GM19328 (cell line): Measurements from ENCODE around the gene CD80.
"Not testable (repeated sequence)": the region's sequence is repeated elsewhere in the genome, so short reads cannot be mapped to it uniquely, and the experiment has no call there.

Source experiments
- ATAC-seq: cut with Tn5 transposase; IDR thresholded peaks from one replicate; pipeline ENCODE4 v1.9.1; 2021; ENCODE audit warnings: mild to moderate bottlenecking, moderate library complexity; ENCODE audit not compliant: unreplicated experiment

CD80 gene

GRCh38 chr3:119585208-119585607 lies 25.8 kb upstream of the CD80 start:
- no peak for ATAC-seq

- no peak for ATAC-seq
These were observed 22.8 kb upstream of the CD80 start for GRCh38 chr3:119582178-119582577.

GRCh38 chr3:119580067-119580760 lies 20.8 kb upstream of the CD80 start:
- peak; percentile 66 for ATAC-seq

- ATAC-seq: peak; percentile 50
These were observed 20.1 kb upstream of the CD80 start, which contains the start of gene ADPRH for GRCh38 chr3:119579366-119580066. Gene ADPRH (plus strand): TSS chr3:119579492. CDS start chr3:119582170, 2,678 bp downstream.

GRCh38 chr3:119575507-119575906 lies 16.1 kb upstream of the CD80 start:
- no peak for ATAC-seq

GRCh38 chr3:119571688-119572087 lies 12.3 kb upstream of the CD80 start:
- no peak for ATAC-seq

GRCh38 chr3:119571230-119571629 lies 11.8 kb upstream of the CD80 start:
- ATAC-seq: no peak

GRCh38 chr3:119570229-119570628 lies 10.8 kb upstream of the CD80 start:
- ATAC-seq: no peak

- ATAC-seq: no peak
These were observed 9.7 kb upstream of the CD80 start for GRCh38 chr3:119569156-119569555.

- not testable (repeated sequence) for ATAC-seq
These were observed 3.9 kb upstream of the CD80 start for GRCh38 chr3:119563334-119563733.

- peak; percentile 64 for ATAC-seq
These were observed 3.0 kb upstream of the CD80 start for GRCh38 chr3:119562307-119562961.

GRCh38 chr3:119560160-119560559 lies 746 bp upstream of the CD80 start:
- no peak for ATAC-seq

GRCh38 chr3:119558626-119559317 lies 642 bp downstream of the CD80 start:
- ATAC-seq: no peak

- no peak for ATAC-seq
These were observed 1.5 kb downstream of the CD80 start for GRCh38 chr3:119557877-119558269.

GRCh38 chr3:119557192-119557876 lies 2.1 kb downstream of the CD80 start:
- ATAC-seq: no peak

GRCh38 chr3:119555929-119556328 lies 3.5 kb downstream of the CD80 start:
- ATAC-seq: no peak

GRCh38 chr3:119555309-119555735 lies 4.1 kb downstream of the CD80 start:
- no peak for ATAC-seq

- ATAC-seq: no peak
These were observed 5.5 kb downstream of the CD80 start for GRCh38 chr3:119553823-119554415.

- ATAC-seq: not testable (repeated sequence)
These were observed 6.5 kb downstream of the CD80 start for GRCh38 chr3:119552928-119553327.

GRCh38 chr3:119551598-119551997 lies 7.8 kb downstream of the CD80 start:
- ATAC-seq: no peak
